WTC11 (cell line): ENCODE data around the gene MT1F.

Experiments
- CTCF ChIP-seq: fragments of 200-600 bp; IDR thresholded peaks from 2 replicates; pipeline ENCODE4 v1.8.0; 2022; ENCODE audit warnings: antibody characterized with exemption
- ELF4 ChIP-seq: sonication (generic); formaldehyde crosslinking; IDR thresholded peaks from 2 replicates; pipeline ENCODE4 v1.8.1; 2022; ENCODE audit warnings: low read depth, mild to moderate bottlenecking, moderate library complexity, missing genetic modification reagents
- FOXJ3 ChIP-seq: sonication (generic); formaldehyde crosslinking; IDR thresholded peaks from 2 replicates; pipeline ENCODE4 v1.9.0; 2021; ENCODE audit warnings: missing genetic modification reagents, mild to moderate bottlenecking, borderline replicate concordance
- KAT7 ChIP-seq: sonication (generic); formaldehyde crosslinking; IDR thresholded peaks from 2 replicates; pipeline ENCODE4 v1.8.1; 2023; ENCODE audit warnings: missing genetic modification reagents, mild to moderate bottlenecking, borderline replicate concordance
- SMAD3 ChIP-seq: sonication (generic); formaldehyde crosslinking; IDR thresholded peaks from 2 replicates; pipeline ENCODE4 v1.8.0; 2022; ENCODE audit warnings: missing genetic modification reagents, mild to moderate bottlenecking, borderline replicate concordance
- TCF7 ChIP-seq: sonication (generic); formaldehyde crosslinking; IDR thresholded peaks from 2 replicates; pipeline ENCODE4 v1.8.0; 2022; ENCODE audit warnings: mild to moderate bottlenecking, low read depth, missing genetic modification reagents, moderate library complexity

GRCh38 chr16:56649271-56649670, 8.5 kb upstream of the MT1F start:
- no peak for TF ChIP-seq FOXJ3 (CRISPR knock-in tag)
- no peak for TF ChIP-seq CTCF
- TF ChIP-seq SMAD3 (CRISPR knock-in tag), result no peak
- TF ChIP-seq ELF4 (CRISPR knock-in tag), result no peak
- no peak for TF ChIP-seq TCF7 (CRISPR knock-in tag)
- TF ChIP-seq KAT7 (CRISPR knock-in tag), result no peak
